K562 (cell line): ENCODE results near the gene DGCR2. TPM values are rescaled to one million over a fixed set of nuclear protein-coding genes. Genes with fewer than 3 reads are reported as not detected.

Source experiments
- BACH1 ChIP-seq: fragments of 200-800 bp; sonication (Bioruptor generic); IDR thresholded peaks from 2 replicates; pipeline ENCODE4 v1.6.1; 2016; ENCODE audit warnings: missing genetic modification characterization, missing compliant biosample characterization
- CAMTA2 ChIP-seq: fragments of 250-450 bp; sonication (Bioruptor Pico); conservative IDR thresholded peaks from 2 replicates; pipeline ENCODE4 v1.5.1; 2022
- CBFB ChIP-seq: sonication (generic); formaldehyde crosslinking; IDR thresholded peaks from 2 replicates; pipeline ENCODE4 v1.4.0; 2020; ENCODE audit warnings: mild to moderate bottlenecking, missing genetic modification reagents
- CHD2 ChIP-seq: IDR thresholded peaks from 2 replicates; pipeline ENCODE4 v1.6.1; 2011; ENCODE audit warnings: low read depth, low read length
- CTCFL ChIP-seq: IDR thresholded peaks from 2 replicates; pipeline ENCODE4 v1.6.1; 2011; ENCODE audit warnings: borderline replicate concordance, low read depth, mild to moderate bottlenecking, moderate library complexity, low read length; ENCODE audit not compliant: insufficient read depth, poor library complexity, severe bottlenecking
- CXXC5 ChIP-seq: fragments of 250-450 bp; sonication (Bioruptor Pico); IDR thresholded peaks from 2 replicates; pipeline ENCODE4 v1.8.0; 2022; ENCODE audit warnings: inconsistent platforms, mild to moderate bottlenecking, moderate library complexity
- HDAC1 ChIP-seq, 2 experiments: fragments of 450-650 bp; IDR thresholded peaks; 2 replicates each; pipeline ENCODE4 v1.6.1; 2016 to 2017; ENCODE audit warnings: inconsistent platforms in 1 of 2, mild to moderate bottlenecking in 1 of 2, moderate library complexity in 1 of 2
- HDAC6 ChIP-seq: IDR thresholded peaks from 2 replicates; pipeline ENCODE4 v1.6.1; 2012; ENCODE audit warnings: low read depth, mild to moderate bottlenecking, control low read depth, inconsistent platforms, low read length, moderate library complexity
- L3MBTL2 ChIP-seq: fragments of 450-650 bp; IDR thresholded peaks from 2 replicates; pipeline ENCODE4 v1.6.1; 2016; ENCODE audit warnings: mild to moderate bottlenecking, moderate library complexity
- MXD1 ChIP-seq: fragments of 250-450 bp; sonication (Bioruptor Pico); IDR thresholded peaks from 2 replicates; pipeline ENCODE4 v1.8.0; 2021; ENCODE audit warnings: borderline replicate concordance, mild to moderate bottlenecking, moderate library complexity; ENCODE audit not compliant: poor library complexity, severe bottlenecking
- NR4A1 ChIP-seq, 2 experiments: fragments of 250-450 bp in 1 of 2; fragments of 450-650 bp in 1 of 2; sonication (Bioruptor Pico) in 1 of 2; IDR thresholded peaks; 2 replicates each; pipeline versions ENCODE4 v1.4.0 to v1.6.1; 2016 to 2020; ENCODE audit warnings: mild to moderate bottlenecking in 2 of 2, missing compliant biosample characterization in 1 of 2, missing genetic modification characterization in 1 of 2, moderate library complexity in 1 of 2
- PHF20 ChIP-seq: fragments of 450-650 bp; IDR thresholded peaks from 2 replicates; pipeline ENCODE4 v1.6.1; 2018; ENCODE audit not compliant: partially characterized antibody
- POLR2A ChIP-seq: fragments of 450-650 bp; conservative IDR thresholded peaks from 2 replicates; pipeline ENCODE4 v1.6.1; 2016
- POLR2H ChIP-seq: IDR thresholded peaks from 2 replicates; pipeline ENCODE4 v1.6.1; 2016; ENCODE audit warnings: missing genetic modification characterization, low read depth, mild to moderate bottlenecking, control low read depth, missing compliant biosample characterization, moderate library complexity
- TAF7 ChIP-seq: fragments of 450-650 bp; IDR thresholded peaks from 2 replicates; pipeline ENCODE4 v1.6.1; 2016; ENCODE audit warnings: missing genetic modification characterization, missing compliant biosample characterization
- TBL1XR1 ChIP-seq, 2 experiments: IDR thresholded peaks; 2 replicates each; pipeline ENCODE4 v1.6.1; 2012; ENCODE audit warnings: improper control_type of control experiment in 2 of 2, low read length in 2 of 2, mild to moderate bottlenecking in 1 of 2
- TEAD1 ChIP-seq, 2 experiments: fragments of 450-650 bp in 1 of 2; sonication (generic) in 1 of 2; formaldehyde crosslinking; IDR thresholded peaks; 2 replicates each; pipeline versions ENCODE4 v1.4.0 to v1.8.0; 2020 to 2022; ENCODE audit warnings: mild to moderate bottlenecking in 2 of 2, missing genetic modification reagents in 1 of 2
- THAP12 ChIP-seq: fragments of 250-450 bp; sonication (Bioruptor Pico); IDR thresholded peaks from 2 replicates; pipeline ENCODE4 v1.9.0; 2021; ENCODE audit warnings: mild to moderate bottlenecking, inconsistent platforms
- ZBTB17 ChIP-seq: fragments of 450-650 bp; formaldehyde crosslinking; IDR thresholded peaks from 2 replicates; pipeline ENCODE4 v1.4.0; 2020; ENCODE audit warnings: mild to moderate bottlenecking
- polyA plus RNA-seq, 8 experiments: library from polyadenylated mRNA; depleted of rRNA in 4 of 8; stranded (reverse) in 5 of 8; unstranded in 3 of 8; fragments of >200 nt; fragmentation: Nextera tagmentation in 2 of 8; fragmentation: Illumina TruSeq in 1 of 8; extraction: Ambion mirVana in 2 of 8; extraction: Trizol in 1 of 8; gene quantifications; 2 replicates each; pipeline versions ENCODE4 v1.2.1 to v1.2.3, GENCODE V29; 2011 to 2014; ENCODE audit warnings: inconsistent platforms in 1 of 8, missing spikeins in 1 of 8
- total RNA-seq, 7 experiments: library from RNA; depleted of rRNA in 6 of 7; stranded (reverse); fragments of >200 nt in 6 of 7; fragmentation: Illumina TruSeq in 2 of 7; extraction: Trizol in 2 of 7; gene quantifications; 2 replicates each; pipeline versions ENCODE4 v1.2.1 to v1.2.3, GENCODE V29; 2011 to 2021; ENCODE audit warnings: low replicate concordance in 1 of 7
- TF ChIP-seq, protein P1 (sequence below): fragments of 450-650 bp; formaldehyde crosslinking; IDR thresholded peaks from 2 replicates; pipeline ENCODE4 v1.4.0; 2022; ENCODE audit warnings: mild to moderate bottlenecking, moderate library complexity

The DGCR2 gene
- total and polyA plus RNA-seq, 9 of the 15 experiments (the other 6 are each of a cell fraction or from before 2014, with no cell fraction given) = 0.69 to 101 (median 56.4) TPM

GRCh38 chr22:19122143-19122751 lies at the start of gene DGCR2 (continued):
- TF ChIP-seq MXD1 (CRISPR knock-in tag) (peak; percentile 52), CHD2 (peak; percentile 58), CXXC5 (peak; percentile 98), CTCFL (peak; percentile 37), THAP12 (peak; percentile 98), TBL1XR1 (IDR thresholded peaks at IDR 0.05; ENCODE audit: low read length in 2 of 2) (peak; percentile 16 to 90; a peak in 2 of 4 replicates), PHF20 (peak; percentile 88), POLR2H (tag) (no peak), TEAD1 (CRISPR knock-in tag; IDR thresholded peaks at IDR 0.05) (peak in 1 of 2 experiments; percentile 45; a peak in 2 of 4 replicates), CBFB (CRISPR knock-in tag) (no peak), NR4A1 (CRISPR knock-in tag; IDR thresholded peaks at IDR 0.05) (peak; percentile 80; the same call in 1 of the 2 replicates), NR4A1 (tag; IDR thresholded peaks at IDR 0.05) (peak; percentile 70; the same call in 1 of the 2 replicates), TAF7 (tag) (peak; percentile 87), CAMTA2 (peak; percentile 89; the same call in 1 of the 2 replicates), L3MBTL2 (peak; percentile 83), POLR2A (peak; percentile 98), HDAC6 (peak; percentile 81; the same call in 1 of the 2 replicates), BACH1 (no peak), HDAC1 (IDR thresholded peaks at IDR 0.05) (peak in 1 of 2 experiments; percentile 92; a peak in 2 of 4 replicates), ZBTB17 (CRISPR knock-in tag) (peak; percentile 83)
- TF ChIP-seq, protein P1, sequence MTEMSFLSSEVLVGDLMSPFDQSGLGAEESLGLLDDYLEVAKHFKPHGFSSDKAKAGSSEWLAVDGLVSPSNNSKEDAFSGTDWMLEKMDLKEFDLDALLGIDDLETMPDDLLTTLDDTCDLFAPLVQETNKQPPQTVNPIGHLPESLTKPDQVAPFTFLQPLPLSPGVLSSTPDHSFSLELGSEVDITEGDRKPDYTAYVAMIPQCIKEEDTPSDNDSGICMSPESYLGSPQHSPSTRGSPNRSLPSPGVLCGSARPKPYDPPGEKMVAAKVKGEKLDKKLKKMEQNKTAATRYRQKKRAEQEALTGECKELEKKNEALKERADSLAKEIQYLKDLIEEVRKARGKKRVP (CRISPR knock-in tag) = peak; percentile 69; the same call in 1 of the 2 replicates
